ENCODE results near the gene PDIA2. TPM values are rescaled to one million over a fixed set of nuclear protein-coding genes. Genes with fewer than 3 reads are reported as not detected.

Gene PDIA2
- total and polyA plus RNA-seq, 10 of the 15 experiments (the other 5 are each of a cell fraction or from before 2014, with no cell fraction given), result 0.11 to 0.36 TPM; not detected in 8

GRCh38 chr16:281660-282255 lies 1.2 kb upstream of the PDIA2 start:
- H3K4me1 ChIP-seq (ENCODE audit: control insufficient read depth, insufficient read depth, low read length), result no peaks in the 10 kb centered on the region
- H3K9me3 ChIP-seq (replicated peaks; ENCODE audit: control insufficient read depth, insufficient read depth, low read length), result no peaks in the 10 kb centered on the region
- FAIRE-seq (no peak), ATAC-seq (no peak), DNase-seq (ENCODE audit: low read depth, low spot score) (no peak)
- H3K27ac ChIP-seq (ENCODE audit: control insufficient read depth, insufficient read depth), result no peak overlapping the region
- H3K4me2 ChIP-seq (ENCODE audit: control insufficient read depth, insufficient read depth), result no peak overlapping the region
- no peak overlapping the region for H2AFZ ChIP-seq (ENCODE audit: control insufficient read depth, low read depth, low read length)
- no peaks in the 10 kb centered on the region; a peak in 1 of 4 replicates for H3K27me3 ChIP-seq (replicated peaks in 1 of 2; ENCODE audit: control insufficient read depth in 2 of 2, insufficient read depth in 2 of 2, low read length in 1 of 2)
- H3K36me3 ChIP-seq (ENCODE audit: control insufficient read depth in 2 of 2, insufficient read depth in 2 of 2, low read length in 1 of 2), result no peaks in the 10 kb centered on the region; a peak in 1 of 4 replicates
- TF ChIP-seq IRF5 (IDR thresholded peaks at IDR 0.05; ENCODE audit: borderline replicate concordance) (no peak), TCF3 (IDR thresholded peaks at IDR 0.05; ENCODE audit: borderline replicate concordance, insufficient read depth, low read depth, low read length) (no peak), NRF1 (conservative IDR thresholded peaks at IDR 0.05; ENCODE audit: low read depth, low read length) (no peak), SPI1 (IDR thresholded peaks at IDR 0.05; ENCODE audit: borderline replicate concordance, insufficient read depth, low read depth, low read length) (no peak), TCF7 (IDR thresholded peaks at IDR 0.05; ENCODE audit: borderline replicate concordance) (no peak), FOS (IDR thresholded peaks at IDR 0.05; ENCODE audit: borderline replicate concordance, extremely low read depth, insufficient read length) (no peak), ESRRA (IDR thresholded peaks at IDR 0.05; ENCODE audit: low read length) (no peak), BMI1 (IDR thresholded peaks at IDR 0.05; ENCODE audit: borderline replicate concordance) (no peak), EGR1 (IDR thresholded peaks at IDR 0.05; ENCODE audit: borderline replicate concordance in 1 of 2, low read depth in 2 of 2, low read length in 2 of 2) (no peak), REST (IDR thresholded peaks at IDR 0.05; ENCODE audit: low read depth, low read length) (no peak)
- TF ChIP-seq, protein P1, sequence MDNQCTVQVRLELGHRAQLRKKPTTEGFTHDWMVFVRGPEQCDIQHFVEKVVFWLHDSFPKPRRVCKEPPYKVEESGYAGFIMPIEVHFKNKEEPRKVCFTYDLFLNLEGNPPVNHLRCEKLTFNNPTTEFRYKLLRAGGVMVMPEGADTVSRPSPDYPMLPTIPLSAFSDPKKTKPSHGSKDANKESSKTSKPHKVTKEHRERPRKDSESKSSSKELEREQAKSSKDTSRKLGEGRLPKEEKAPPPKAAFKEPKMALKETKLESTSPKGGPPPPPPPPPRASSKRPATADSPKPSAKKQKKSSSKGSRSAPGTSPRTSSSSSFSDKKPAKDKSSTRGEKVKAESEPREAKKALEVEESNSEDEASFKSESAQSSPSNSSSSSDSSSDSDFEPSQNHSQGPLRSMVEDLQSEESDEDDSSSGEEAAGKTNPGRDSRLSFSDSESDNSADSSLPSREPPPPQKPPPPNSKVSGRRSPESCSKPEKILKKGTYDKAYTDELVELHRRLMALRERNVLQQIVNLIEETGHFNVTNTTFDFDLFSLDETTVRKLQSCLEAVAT (IDR thresholded peaks at IDR 0.05), result no peak
- TF ChIP-seq, protein P2, sequence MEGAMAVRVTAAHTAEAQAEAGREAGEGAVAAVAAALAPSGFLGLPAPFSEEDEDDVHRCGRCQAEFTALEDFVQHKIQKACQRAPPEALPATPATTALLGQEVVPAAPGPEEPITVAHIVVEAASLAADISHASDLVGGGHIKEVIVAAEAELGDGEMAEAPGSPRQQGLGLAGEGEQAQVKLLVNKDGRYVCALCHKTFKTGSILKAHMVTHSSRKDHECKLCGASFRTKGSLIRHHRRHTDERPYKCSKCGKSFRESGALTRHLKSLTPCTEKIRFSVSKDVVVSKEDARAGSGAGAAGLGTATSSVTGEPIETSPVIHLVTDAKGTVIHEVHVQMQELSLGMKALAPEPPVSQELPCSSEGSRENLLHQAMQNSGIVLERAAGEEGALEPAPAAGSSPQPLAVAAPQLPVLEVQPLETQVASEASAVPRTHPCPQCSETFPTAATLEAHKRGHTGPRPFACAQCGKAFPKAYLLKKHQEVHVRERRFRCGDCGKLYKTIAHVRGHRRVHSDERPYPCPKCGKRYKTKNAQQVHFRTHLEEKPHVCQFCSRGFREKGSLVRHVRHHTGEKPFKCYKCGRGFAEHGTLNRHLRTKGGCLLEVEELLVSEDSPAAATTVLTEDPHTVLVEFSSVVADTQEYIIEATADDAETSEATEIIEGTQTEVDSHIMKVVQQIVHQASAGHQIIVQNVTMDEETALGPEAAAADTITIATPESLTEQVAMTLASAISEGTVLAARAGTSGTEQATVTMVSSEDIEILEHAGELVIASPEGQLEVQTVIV (IDR thresholded peaks at IDR 0.05; ENCODE audit: borderline replicate concordance, partially characterized antibody), result no peak
- in situ Hi-C loops (cut with MboI), result no loop called here
- no peaks in the 10 kb centered on the region for H3K79me2 ChIP-seq (ENCODE audit: control insufficient read depth, insufficient read depth, low read length)
- RAD21 ChIA-PET (ENCODE audit: unreplicated experiment), result no interaction called here
- no TSS peak for BruUV-seq (replicated peaks)
- intact Hi-C loops (cut with micrococcal nuclease; ENCODE audit: unreplicated experiment), result no loop called here
- 64% methylated on average over 19 of the region's 25 CpGs for WGBS (ENCODE audit: insufficient coverage, insufficient replicate concordance, low lambda C conversion rate, missing lambda C conversion rate)
- H4K20me1 ChIP-seq (ENCODE audit: control insufficient read depth, insufficient read depth), result no peaks in the 10 kb centered on the region
- H3K4me3 ChIP-seq, result no peak overlapping the region
- SMC1A ChIA-PET (ENCODE audit: uncharacterized antibody, unreplicated experiment), result no interaction called here
- H3K9ac ChIP-seq (ENCODE audit: control insufficient read depth, insufficient read depth, low read length), result no peak overlapping the region
- POLR2A ChIA-PET, result no interaction called here
- CTCF ChIA-PET, result no interaction called here
